ENCODE results near the gene ARHGAP8. TPM values are rescaled to one million over a fixed set of nuclear protein-coding genes. Genes with fewer than 3 reads are reported as not detected.
"Not testable (repeated sequence)": the region's sequence is repeated elsewhere in the genome, so short reads cannot be mapped to it uniquely, and the experiment has no call there.

ARHGAP8 gene
- total RNA-seq, 2 experiments from 2014 or later, result 0.30 to 0.37 TPM

GRCh38 chr22:44892803-44893730 lies 140.7 kb downstream of the ARHGAP8 start:
- H3K9me3 Mint-ChIP-seq, result no peaks in the 10 kb centered on the region
- no peak overlapping the region for H3K4me3 Mint-ChIP-seq
- DNase-seq, result no peak
- ChIA-PET CTCF (no interaction called here), POLR2A (no interaction called here)
- H3K27ac Mint-ChIP-seq, result no peak overlapping the region
- H3K36me3 Mint-ChIP-seq (ENCODE audit: low read depth), result no peaks in the 10 kb centered on the region
- no peaks in the 10 kb centered on the region for H3K4me1 Mint-ChIP-seq
- no peaks in the 10 kb centered on the region for H3K27me3 Mint-ChIP-seq

GRCh38 chr22:44893731-44894080 lies 141.3 kb downstream of the ARHGAP8 start:
- no peaks in the 10 kb centered on the region for H3K4me1 Mint-ChIP-seq
- H3K9me3 Mint-ChIP-seq, result no peaks in the 10 kb centered on the region
- H3K27me3 Mint-ChIP-seq, result no peaks in the 10 kb centered on the region
- ChIA-PET CTCF (no interaction called here), POLR2A (no interaction called here)
- no peak overlapping the region for H3K4me3 Mint-ChIP-seq
- H3K36me3 Mint-ChIP-seq (ENCODE audit: low read depth), result no peaks in the 10 kb centered on the region
- H3K27ac Mint-ChIP-seq, result no peak overlapping the region
- no peak for DNase-seq

GRCh38 chr22:44894321-44894720 lies 141.9 kb downstream of the ARHGAP8 start:
- Mint-ChIP-seq H3K27me3 (no peaks in the 10 kb centered on the region), H3K36me3 (ENCODE audit: low read depth) (no peaks in the 10 kb centered on the region), H3K27ac (no peak overlapping the region), H3K4me1 (no peaks in the 10 kb centered on the region), H3K4me3 (no peak overlapping the region), H3K9me3 (no peaks in the 10 kb centered on the region)
- no peak for DNase-seq
- ChIA-PET POLR2A (no interaction called here), CTCF (no interaction called here)

GRCh38 chr22:44894782-44895181 lies 142.4 kb downstream of the ARHGAP8 start:
- Mint-ChIP-seq H3K4me1 (no peaks in the 10 kb centered on the region), H3K27me3 (no peaks in the 10 kb centered on the region), H3K36me3 (ENCODE audit: low read depth) (no peaks in the 10 kb centered on the region), H3K4me3 (no peak overlapping the region), H3K9me3 (peaks cover under 1% of the 10 kb centered on the region), H3K27ac (no peak overlapping the region)
- DNase-seq, result no peak
- POLR2A ChIA-PET, result no interaction called here
- CTCF ChIA-PET, result interaction anchor here (0.5 kb wide), 1 partner anchor 543 kb away, joined by 4 read pairs; no protein-coding TSS in a partner anchor

GRCh38 chr22:44895296-44896055 lies 143.1 kb downstream of the ARHGAP8 start:
- H3K27me3 Mint-ChIP-seq, result peaks cover 2% of the 10 kb centered on the region
- H3K36me3 Mint-ChIP-seq (ENCODE audit: low read depth), result no peaks in the 10 kb centered on the region
- CTCF ChIA-PET, result no interaction called here
- POLR2A ChIA-PET, result no interaction called here
- no peak overlapping the region for H3K27ac Mint-ChIP-seq
- H3K4me3 Mint-ChIP-seq, result no peak overlapping the region
- no peaks in the 10 kb centered on the region for H3K4me1 Mint-ChIP-seq
- peaks cover 3% of the 10 kb centered on the region for H3K9me3 Mint-ChIP-seq
- DNase-seq, result no peak

- CTCF ChIA-PET, result no interaction called here
- POLR2A ChIA-PET, result no interaction called here
- Mint-ChIP-seq H3K4me1 (no peaks in the 10 kb centered on the region), H3K27ac (no peak overlapping the region), H3K27me3 (peaks cover 10% of the 10 kb centered on the region), H3K36me3 (ENCODE audit: low read depth) (no peaks in the 10 kb centered on the region), H3K4me3 (no peak overlapping the region), H3K9me3 (peaks cover 22% of the 10 kb centered on the region)
- no peak for DNase-seq
These were observed 145.9 kb downstream of the ARHGAP8 start for GRCh38 chr22:44898236-44898635.

DNA sequence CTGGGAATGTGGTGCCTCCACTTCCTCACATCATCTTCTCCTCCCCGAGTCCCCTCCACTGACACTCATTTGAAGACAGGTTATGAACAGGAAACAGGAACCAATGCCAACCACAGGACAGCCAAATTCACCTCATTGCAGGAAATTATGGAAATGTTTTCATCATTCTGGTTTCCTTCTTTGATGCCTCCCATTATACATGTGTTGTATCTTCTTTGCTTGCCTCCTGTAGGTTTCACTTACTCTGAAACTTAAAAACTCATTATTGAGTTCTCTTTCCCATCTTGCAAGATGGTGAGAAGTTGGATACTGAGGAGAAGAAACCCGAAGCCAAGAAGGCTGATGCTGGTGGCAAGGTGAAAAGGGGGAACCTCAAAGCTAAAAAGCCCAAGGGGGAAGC lies 148.9 kb downstream of the ARHGAP8 start:
- Mint-ChIP-seq H3K27ac (no peak overlapping the region), H3K36me3 (ENCODE audit: low read depth) (no peaks in the 10 kb centered on the region), H3K4me3 (no peak overlapping the region), H3K9me3 (peaks cover 22% of the 10 kb centered on the region), H3K27me3 (peaks cover 14% of the 10 kb centered on the region), H3K4me1 (no peaks in the 10 kb centered on the region)
- no peak for DNase-seq
- ChIA-PET CTCF (no interaction called here), POLR2A (no interaction called here)

DNA sequence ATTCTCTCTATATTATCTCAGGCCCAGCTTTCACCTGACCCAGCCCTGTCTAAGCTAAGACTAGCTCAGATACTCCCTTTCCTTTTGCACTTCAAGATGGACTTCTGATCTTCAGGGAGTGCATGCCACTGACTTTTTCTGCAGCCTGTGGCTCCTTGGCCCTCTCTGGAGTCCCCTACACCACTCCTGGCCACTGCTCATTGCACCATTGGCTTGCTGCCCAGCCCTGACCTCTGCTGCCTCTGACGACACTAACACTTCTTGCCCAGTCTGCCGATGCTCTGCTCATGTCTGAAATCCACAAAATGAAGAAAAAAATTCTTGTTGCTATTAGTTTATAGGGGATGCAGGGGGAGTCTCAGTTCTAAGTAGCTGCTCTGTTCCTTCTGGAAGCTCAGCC lies 150.8 kb downstream of the ARHGAP8 start:
- H3K4me3 Mint-ChIP-seq; H3K27ac Mint-ChIP-seq; CTCF ChIA-PET; DNase-seq; H3K36me3 Mint-ChIP-seq (ENCODE audit: low read depth); H3K4me1 Mint-ChIP-seq; POLR2A ChIA-PET: not testable (repeated sequence)
- peaks cover 14% of the 10 kb centered on the region for H3K27me3 Mint-ChIP-seq
- peaks cover 22% of the 10 kb centered on the region for H3K9me3 Mint-ChIP-seq

DNA sequence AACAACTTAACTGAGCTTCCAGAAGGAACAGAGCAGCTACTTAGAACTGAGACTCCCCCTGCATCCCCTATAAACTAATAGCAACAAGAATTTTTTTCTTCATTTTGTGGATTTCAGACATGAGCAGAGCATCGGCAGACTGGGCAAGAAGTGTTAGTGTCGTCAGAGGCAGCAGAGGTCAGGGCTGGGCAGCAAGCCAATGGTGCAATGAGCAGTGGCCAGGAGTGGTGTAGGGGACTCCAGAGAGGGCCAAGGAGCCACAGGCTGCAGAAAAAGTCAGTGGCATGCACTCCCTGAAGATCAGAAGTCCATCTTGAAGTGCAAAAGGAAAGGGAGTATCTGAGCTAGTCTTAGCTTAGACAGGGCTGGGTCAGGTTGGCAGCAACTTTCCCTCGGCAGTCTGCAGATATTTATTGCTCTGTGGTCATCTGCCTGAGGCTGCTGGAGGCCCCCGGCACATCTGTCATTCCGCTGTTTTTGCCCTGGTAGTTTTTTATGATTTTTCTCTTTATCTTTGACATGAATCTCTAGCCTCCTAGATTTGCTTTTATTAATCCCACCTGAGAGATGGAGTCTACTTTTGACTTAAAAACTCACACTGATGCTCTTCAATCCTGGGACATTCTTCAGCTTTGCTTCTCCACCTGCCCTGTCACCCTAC lies 152.2 kb downstream of the ARHGAP8 start:
- H3K4me3 Mint-ChIP-seq; POLR2A ChIA-PET; DNase-seq; H3K27ac Mint-ChIP-seq; H3K36me3 Mint-ChIP-seq (ENCODE audit: low read depth); CTCF ChIA-PET; H3K4me1 Mint-ChIP-seq: not testable (repeated sequence)
- H3K27me3 Mint-ChIP-seq, result peaks cover 14% of the 10 kb centered on the region
- peaks cover 22% of the 10 kb centered on the region for H3K9me3 Mint-ChIP-seq

- ChIA-PET POLR2A (no interaction called here), CTCF (no interaction called here)
- H3K27me3 Mint-ChIP-seq, result peaks cover 8% of the 10 kb centered on the region
- H3K27ac Mint-ChIP-seq, result no peak overlapping the region
- no peak overlapping the region for H3K4me3 Mint-ChIP-seq
- DNase-seq, result no peak
- H3K36me3 Mint-ChIP-seq (ENCODE audit: low read depth), result no peaks in the 10 kb centered on the region
- H3K4me1 Mint-ChIP-seq, result no peaks in the 10 kb centered on the region
- H3K9me3 Mint-ChIP-seq, result peaks cover 17% of the 10 kb centered on the region
These were observed 154.0 kb downstream of the ARHGAP8 start for GRCh38 chr22:44906248-44906936.

- peaks cover 8% of the 10 kb centered on the region for H3K27me3 Mint-ChIP-seq
These were observed 154.7 kb downstream of the ARHGAP8 start for GRCh38 chr22:44906999-44907644.

More at GRCh38 chr22:44906999-44907644, 154.7 kb downstream of the ARHGAP8 start:
- Mint-ChIP-seq H3K4me3 (no peak overlapping the region), H3K27ac (no peak overlapping the region), H3K4me1 (no peaks in the 10 kb centered on the region), H3K36me3 (ENCODE audit: low read depth) (no peaks in the 10 kb centered on the region), H3K9me3 (peaks cover 10% of the 10 kb centered on the region)
- DNase-seq, result no peak
- POLR2A ChIA-PET, result no interaction called here
- CTCF ChIA-PET, result no interaction called here

All from activated CD4-positive, alpha-beta T cell treated with anti-CD3 and anti-CD28 coated beads, Interleukin-2, amount 10 ng/mL, durations not matched to agents 7 days and 5 days (primary cell).